Activated CD8-positive, alpha-beta memory T cell treated with anti-CD3 and anti-CD28 coated beads, Interleukin-2, amount 50 U/mL, for 48 hours (primary cell): ENCODE measurements around the gene SMPDL3B.

Experiments
- DNase-seq: peaks from one replicate; pipeline ENCODE4 v3.0.0-alpha.2; 2020

Gene SMPDL3B

GRCh38 chr1:27934818-27935549 is at the start of gene SMPDL3B:
SMPDL3B (plus strand) TSS chr1:27935000; CDS start chr1:27935184, 184 bp downstream.
- no peak for DNase-seq

GRCh38 chr1:27885114-27885528 is 49.7 kb upstream of the SMPDL3B start:
- no peak for DNase-seq

- no peak for DNase-seq
Measured at GRCh38 chr1:27885621-27886352, 49.0 kb upstream of the SMPDL3B start.

GRCh38 chr1:27886353-27886679 is 48.5 kb upstream of the SMPDL3B start:
- no peak for DNase-seq

GRCh38 chr1:27886744-27887143 is 48.1 kb upstream of the SMPDL3B start:
- no peak for DNase-seq

- no peak for DNase-seq
Measured at GRCh38 chr1:27887215-27888021, 47.4 kb upstream of the SMPDL3B start.

GRCh38 chr1:27889506-27889905 is 45.3 kb upstream of the SMPDL3B start:
- DNase-seq, result no peak

GRCh38 chr1:27891196-27891889 is 43.5 kb upstream of the SMPDL3B start:
- DNase-seq, result no peak

GRCh38 chr1:27894521-27894920 is 40.3 kb upstream of the SMPDL3B start:
- no peak for DNase-seq

- DNase-seq, result no peak
Measured at GRCh38 chr1:27906759-27907158, 28.0 kb upstream of the SMPDL3B start.

GRCh38 chr1:27912429-27912828 is 22.4 kb upstream of the SMPDL3B start:
- no peak for DNase-seq

GRCh38 chr1:27915082-27915575 is 19.7 kb upstream of the SMPDL3B start:
- no peak for DNase-seq

GRCh38 chr1:27922272-27922671 is 12.5 kb upstream of the SMPDL3B start:
- DNase-seq, result no peak

GRCh38 chr1:27928216-27928954 is 6.4 kb upstream of the SMPDL3B start:
- DNase-seq, result no peak

- no peak for DNase-seq
Measured at GRCh38 chr1:27931184-27931583, 3.6 kb upstream of the SMPDL3B start.

GRCh38 chr1:27931759-27932158 is 3.0 kb upstream of the SMPDL3B start:
- DNase-seq, result no peak

- DNase-seq, result no peak
Measured at GRCh38 chr1:27935721-27936120, 921 bp downstream of the SMPDL3B start.

GRCh38 chr1:27936370-27936769 is 1.6 kb downstream of the SMPDL3B start:
- no peak for DNase-seq

GRCh38 chr1:27937524-27937836 is 2.7 kb downstream of the SMPDL3B start:
- no peak for DNase-seq

GRCh38 chr1:27938488-27938887 is 3.7 kb downstream of the SMPDL3B start:
- DNase-seq, result no peak

GRCh38 chr1:27940297-27940696 is 5.5 kb downstream of the SMPDL3B start:
- DNase-seq, result peak; percentile 83

- DNase-seq, result no peak
Measured at GRCh38 chr1:27940870-27941560, 6.2 kb downstream of the SMPDL3B start.
